Endodermal cell (in vitro differentiated cells): Measurements from ENCODE around the gene PRDM16. TPM values are rescaled to one million over a fixed set of nuclear protein-coding genes. Genes with fewer than 3 reads are reported as not detected.

ENCODE experiments used
- DNase-seq: peaks from one replicate; pipeline ENCODE4 v3.0.0-alpha.2; 2017
- H3K27ac ChIP-seq: 2 replicates; pipeline ENCODE4 v1.5.1; 2013; ENCODE audit warnings: mild to moderate bottlenecking, low read depth, low read length, moderate library complexity
- H3K27me3 ChIP-seq: 2 replicates; pipeline ENCODE4 v1.6.1; 2013; ENCODE audit warnings: mild to moderate bottlenecking, low read length, moderate library complexity; ENCODE audit not compliant: insufficient read depth, control insufficient read depth, poor library complexity, severe bottlenecking
- H3K36me3 ChIP-seq: 2 replicates; pipeline ENCODE4 v1.7.0; 2013; ENCODE audit warnings: mild to moderate bottlenecking, low read length, moderate library complexity; ENCODE audit not compliant: control insufficient read depth, insufficient read depth
- H3K4me1 ChIP-seq: one replicate; pipeline ENCODE4 v1.7.0; 2013; ENCODE audit warnings: low read length; ENCODE audit not compliant: control insufficient read depth, insufficient read depth
- H3K4me3 ChIP-seq: 2 replicates; pipeline ENCODE4 v1.5.1; 2013; ENCODE audit warnings: mild to moderate bottlenecking, low read length, moderate library complexity
- H3K9ac ChIP-seq: 2 replicates; pipeline ENCODE4 v1.6.1; 2013; ENCODE audit warnings: mild to moderate bottlenecking, low read length, moderate library complexity; ENCODE audit not compliant: poor library complexity, severe bottlenecking; ENCODE audit errors: extremely low read depth
- H3K9me3 ChIP-seq: 2 replicates; pipeline ENCODE4 v1.6.1; 2013; ENCODE audit warnings: mild to moderate bottlenecking, low read length, moderate library complexity; ENCODE audit not compliant: control insufficient read depth
- H3K27ac Mint-ChIP-seq: 2 replicates; pipeline ENCODE4 v1.8.0; 2020; ENCODE audit warnings: mixed read lengths
- H3K27me3 Mint-ChIP-seq: 2 replicates; pipeline ENCODE4 v1.8.0; 2021; ENCODE audit warnings: mild to moderate bottlenecking, mixed read lengths; ENCODE audit not compliant: insufficient read depth
- H3K36me3 Mint-ChIP-seq: 2 replicates; pipeline ENCODE4 v1.8.0; 2020; ENCODE audit warnings: low read depth, mixed read lengths
- H3K4me1 Mint-ChIP-seq: 2 replicates; pipeline ENCODE4 v1.8.0; 2020; ENCODE audit warnings: mixed read lengths
- H3K4me3 Mint-ChIP-seq: 2 replicates; pipeline ENCODE4 v1.8.0; 2020; ENCODE audit warnings: mild to moderate bottlenecking, moderate library complexity, mixed read lengths
- H3K9me3 Mint-ChIP-seq: 2 replicates; pipeline ENCODE4 v1.8.0; 2020; ENCODE audit warnings: mild to moderate bottlenecking, mixed read lengths
- CTCF ChIP-seq: fragments of 200-600 bp; sonication (generic); conservative IDR thresholded peaks from 2 replicates; pipeline ENCODE4 v1.5.0; 2021; ENCODE audit warnings: antibody characterized with exemption, mild to moderate bottlenecking
- WGBS, 2 experiments: methylation state at CpG; one replicate each; pipeline versions ENCODE4 v1.1.5 to v1.1.7; 2013; ENCODE audit warnings: missing lambda C conversion rate in 2 of 2, mixed read lengths in 1 of 2; ENCODE audit not compliant: insufficient coverage in 1 of 2, insufficient read length in 1 of 2; 5-methylcytosine and 5-hydroxymethylcytosine counted together
- total RNA-seq, 2 donors: library from RNA; stranded (reverse); fragmentation: NEBNext Ultra II Directional in 1 of 2; extraction: Animal tissue kit (Norgen Biotek cat#: 25700) in 1 of 2; gene quantifications; 2 replicates in 1 of 2; 3 replicates in 1 of 2; pipeline ENCODE4 v1.2.1, GENCODE V29; 2021

PRDM16 gene
- total RNA-seq, 2 donors from 2014 or later: 2.1 to 4.0 TPM

GRCh38 chr1:3155926-3156220 lies 86.9 kb downstream of the PRDM16 start:
- Mint-ChIP-seq H3K27me3 (no peaks in the 10 kb centered on the region), H3K4me1 (no peaks in the 10 kb centered on the region), H3K27ac (no peak overlapping the region), H3K9me3 (no peaks in the 10 kb centered on the region), H3K36me3 (no peaks in the 10 kb centered on the region), H3K4me3 (no peak overlapping the region)
- no peak overlapping the region for H3K27ac ChIP-seq
- no peak for TF ChIP-seq CTCF
- DNase-seq: no peak
- no peaks in the 10 kb centered on the region for H3K36me3 ChIP-seq
- 93 to 96% methylated on average over 4 to 5 of the region's 5 CpGs for WGBS, 2 experiments
- H3K27me3 ChIP-seq: no peaks in the 10 kb centered on the region
- no peaks in the 10 kb centered on the region for H3K9me3 ChIP-seq
- no peak overlapping the region for H3K4me3 ChIP-seq
- H3K9ac ChIP-seq: no peak overlapping the region
- H3K4me1 ChIP-seq: no peaks in the 10 kb centered on the region

- Mint-ChIP-seq H3K27me3 (no peaks in the 10 kb centered on the region), H3K36me3 (no peaks in the 10 kb centered on the region), H3K9me3 (no peaks in the 10 kb centered on the region), H3K27ac (no peak overlapping the region), H3K4me1 (no peaks in the 10 kb centered on the region), H3K4me3 (no peak overlapping the region)
- no peak for DNase-seq
- H3K27me3 ChIP-seq: no peaks in the 10 kb centered on the region
- no peak overlapping the region for H3K4me3 ChIP-seq
- no peak overlapping the region for H3K9ac ChIP-seq
- H3K36me3 ChIP-seq: no peaks in the 10 kb centered on the region
- no peak overlapping the region for H3K27ac ChIP-seq
- H3K9me3 ChIP-seq: no peaks in the 10 kb centered on the region
- TF ChIP-seq CTCF: no peak
- WGBS, 2 experiments: 93 to 99% methylated on average over 13 to 19 of the region's 19 CpGs
- H3K4me1 ChIP-seq: no peaks in the 10 kb centered on the region
Observed at GRCh38 chr1:3156936-3157335, 87.9 kb downstream of the PRDM16 start.

GRCh38 chr1:3158347-3158746 lies 89.3 kb downstream of the PRDM16 start:
- no peak for TF ChIP-seq CTCF
- Histone ChIP-seq H3K4me1 (no peaks in the 10 kb centered on the region), H3K9ac (no peak overlapping the region), H3K4me3 (no peak overlapping the region), H3K36me3 (no peaks in the 10 kb centered on the region), H3K9me3 (no peaks in the 10 kb centered on the region), H3K27ac (no peak overlapping the region), H3K27me3 (no peaks in the 10 kb centered on the region)
- no peaks in the 10 kb centered on the region for H3K27me3 Mint-ChIP-seq
- H3K36me3 Mint-ChIP-seq: no peaks in the 10 kb centered on the region
- DNase-seq: no peak
- no peaks in the 10 kb centered on the region for H3K4me1 Mint-ChIP-seq
- H3K9me3 Mint-ChIP-seq: no peaks in the 10 kb centered on the region
- H3K4me3 Mint-ChIP-seq: no peak overlapping the region
- H3K27ac Mint-ChIP-seq: no peak overlapping the region
- WGBS, 2 experiments: 95 to 100% methylated on average over 2 to 4 of the region's 4 CpGs
